BJ (cell line): ENCODE measurements around the gene CAMSAP3. TPM values are rescaled to one million over a fixed set of nuclear protein-coding genes. Genes with fewer than 3 reads are reported as not detected.

Source experiments
- CTCF ChIA-PET: fragments of 350-600 bp; formaldehyde crosslinking; extraction: SDS; loops from one replicate; lab custom pipeline; 2021; ENCODE audit warnings: antibody characterized with exemption, inconsistent platforms; lab: Yijun Ruan, JAX
- POLR2A ChIA-PET: fragments of 300-600 bp; sonication (Branson Sonifier 250); formaldehyde crosslinking; extraction: SDS; loops from one replicate; lab custom pipeline; 2021; ENCODE audit warnings: antibody characterized with exemption; lab: Charles Lee
- DNase-seq: peaks from one replicate; pipeline ENCODE4 v3.0.0-alpha.2; 2011; ENCODE audit warnings: low read depth
- H3K27me3 ChIP-seq: 2 replicates; pipeline ENCODE4 v1.6.0; 2011; ENCODE audit warnings: low read length; ENCODE audit not compliant: control insufficient read depth, insufficient read depth
- H3K36me3 ChIP-seq: 2 replicates; pipeline ENCODE4 v1.5.1; 2011; ENCODE audit warnings: low read length; ENCODE audit not compliant: control insufficient read depth, insufficient read depth
- H3K4me3 ChIP-seq: 2 replicates; pipeline ENCODE4 v1.5.1; 2011; ENCODE audit warnings: low read depth, mild to moderate bottlenecking, control low read depth, low read length
- CTCF ChIP-seq: IDR thresholded peaks from 2 replicates; pipeline ENCODE4 v1.5.1; 2011; ENCODE audit warnings: low read depth, mild to moderate bottlenecking, control low read depth, inconsistent platforms, low read length, moderate library complexity; ENCODE audit not compliant: insufficient read depth
- polyA plus RNA-seq: library from polyadenylated mRNA; depleted of rRNA; stranded (reverse); fragments of >200 nt; gene quantifications from 2 replicates; pipeline ENCODE4 v1.2.3, GENCODE V29; 2011

CAMSAP3 gene
- polyA plus RNA-seq, 1 experiment, result not detected

DNA sequence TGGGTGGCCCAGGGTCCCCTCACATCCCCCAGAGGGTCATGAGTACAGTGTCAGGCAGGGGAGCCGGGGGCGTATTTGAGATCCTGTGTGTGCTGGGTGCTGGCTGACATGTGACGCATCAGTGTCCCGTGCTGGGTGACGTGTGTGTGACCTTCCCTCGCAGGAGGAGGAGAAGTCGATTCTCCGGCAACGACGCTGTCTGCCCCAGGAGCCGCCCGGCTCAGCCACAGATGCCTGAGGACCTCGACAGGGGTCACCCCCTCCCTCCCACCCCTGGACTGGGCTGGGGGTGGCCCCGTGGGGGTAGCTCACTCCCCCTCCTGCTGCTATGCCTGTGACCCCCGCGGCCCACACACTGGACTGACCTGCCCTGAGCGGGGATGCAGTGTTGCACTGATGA, 34.3 kb upstream of the CAMSAP3 start:
- no peak overlapping the region for H3K4me3 ChIP-seq
- ChIA-PET POLR2A (no interaction called here), CTCF (no interaction called here)
- no peak for TF ChIP-seq CTCF
- H3K36me3 ChIP-seq, result peaks cover 21% of the 10 kb centered on the region
- no peaks in the 10 kb centered on the region for H3K27me3 ChIP-seq
- DNase-seq, result no peak

DNA sequence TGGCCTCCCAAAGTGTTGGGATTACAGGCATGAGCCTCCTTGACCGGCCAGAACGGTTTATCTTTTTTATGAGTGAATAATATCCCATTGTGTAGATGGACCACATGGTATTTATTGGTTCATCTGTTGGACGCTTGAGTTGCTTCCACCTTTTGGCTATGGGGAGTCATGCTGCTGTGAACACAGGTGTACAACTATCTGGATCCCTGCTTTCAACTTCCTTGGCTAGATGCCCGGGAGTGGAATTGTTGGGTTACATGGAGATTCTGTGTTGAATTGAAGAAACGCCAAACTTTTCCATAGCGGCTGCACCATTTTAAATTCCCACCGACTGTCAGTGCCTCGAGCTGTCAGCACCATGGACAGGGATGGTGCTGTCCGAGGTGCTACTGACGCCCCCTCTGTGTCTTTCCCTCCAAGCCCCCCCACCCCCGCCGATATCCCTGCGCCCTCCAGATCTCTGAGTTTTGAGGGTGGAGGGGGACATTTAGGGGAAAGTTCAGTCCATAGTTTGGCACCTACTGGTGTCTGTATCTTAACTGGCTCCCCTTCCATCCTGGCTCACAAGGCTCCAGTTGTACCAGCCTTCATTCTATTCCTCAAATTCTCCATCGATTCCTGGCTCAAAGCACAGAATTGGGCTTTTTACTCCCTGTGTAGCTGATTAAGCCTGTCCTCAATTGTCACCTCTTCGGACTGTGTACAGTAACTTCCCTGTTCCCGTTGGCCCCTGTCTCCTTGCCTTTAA, 32.8 kb upstream of the CAMSAP3 start:
- Histone ChIP-seq H3K4me3 (no peak overlapping the region), H3K27me3 (no peaks in the 10 kb centered on the region), H3K36me3 (peaks cover 12% of the 10 kb centered on the region)
- ChIA-PET POLR2A (interaction anchor here (0.6 kb wide), 1 partner anchor 7 kb away, joined by 3 read pairs; no protein-coding TSS in a partner anchor), CTCF (no interaction called here)
- no peak for TF ChIP-seq CTCF
- no peak for DNase-seq

- Histone ChIP-seq H3K4me3 (no peak overlapping the region), H3K27me3 (no peaks in the 10 kb centered on the region), H3K36me3 (peaks cover 5% of the 10 kb centered on the region)
- POLR2A ChIA-PET, result no interaction called here
- CTCF ChIA-PET, result interaction anchor here (1.6 to 3.2 kb wide), 4 partner anchors 116 to 235 kb away, joined by 6 to 20 read pairs (median 12); partner anchors contain the start of gene TRAPPC5
- no peak for DNase-seq
- TF ChIP-seq CTCF, result no peak
These were observed 30.8 kb upstream of the CAMSAP3 start for GRCh38 chr19:7564866-7565265.

GRCh38 chr19:7565332-7565731, 30.3 kb upstream of the CAMSAP3 start:
- Histone ChIP-seq H3K36me3 (peaks cover 4% of the 10 kb centered on the region), H3K4me3 (no peak overlapping the region), H3K27me3 (no peaks in the 10 kb centered on the region)
- ChIA-PET POLR2A (no interaction called here), CTCF (interaction anchor here (2.8 to 3.2 kb wide), 3 partner anchors 115 to 234 kb away, joined by 12 to 20 read pairs (median 13); partner anchors contain the start of gene TRAPPC5)
- DNase-seq, result no peak
- no peak for TF ChIP-seq CTCF

GRCh38 chr19:7570761-7571160, 24.9 kb upstream of the CAMSAP3 start:
- TF ChIP-seq CTCF, result no peak
- ChIA-PET CTCF (interaction anchor here (0.9 kb wide), 1 partner anchor 12 kb away, joined by 3 read pairs; no protein-coding TSS in a partner anchor), POLR2A (no interaction called here)
- Histone ChIP-seq H3K36me3 (no peaks in the 10 kb centered on the region), H3K27me3 (no peaks in the 10 kb centered on the region), H3K4me3 (no peak overlapping the region)
- DNase-seq, result no peak
